Activated CD8-positive, alpha-beta T cell treated with anti-CD3 and anti-CD28 coated beads for 36 hours (primary cell): ENCODE data around the gene ACACB. TPM values are rescaled to one million over a fixed set of nuclear protein-coding genes. Genes with fewer than 3 reads are reported as not detected.
A peak's percentile ranks its signal among the peaks of the same experiment; 100 is the strongest.

Experiments
- ATAC-seq: fragments of 200-7000 bp; cut with Tn5 transposase; one replicate; pipeline ENCODE4 v1.10.0; 2021; ENCODE audit warnings: mild to moderate bottlenecking, moderate library complexity
- CTCF ChIA-PET: fragments of 350-600 bp; sonication (Branson Sonifier 250); formaldehyde crosslinking; loops from one replicate; lab custom pipeline; 2021; ENCODE audit warnings: antibody characterized with exemption; lab: Charles Lee
- POLR2A ChIA-PET: fragments of 350-600 bp; sonication (Branson Sonifier 250); formaldehyde crosslinking; loops from one replicate; lab custom pipeline; 2021; ENCODE audit warnings: antibody characterized with exemption; lab: Charles Lee
- DNase-seq: peaks from one replicate; pipeline ENCODE4 v3.0.0-alpha.2; 2020
- H3K27ac Mint-ChIP-seq: one replicate; pipeline ENCODE4 v1.8.0; 2021; ENCODE audit warnings: mild to moderate bottlenecking, mixed read lengths
- H3K27me3 Mint-ChIP-seq: one replicate; pipeline ENCODE4 v1.8.0; 2021; ENCODE audit warnings: mixed read lengths
- H3K36me3 Mint-ChIP-seq: one replicate; pipeline ENCODE4 v1.8.0; 2021; ENCODE audit warnings: low read depth, mixed read lengths
- H3K4me1 Mint-ChIP-seq: one replicate; pipeline ENCODE4 v1.8.0; 2021; ENCODE audit warnings: low read depth, mixed read lengths
- H3K4me3 Mint-ChIP-seq: one replicate; pipeline ENCODE4 v1.8.0; 2021; ENCODE audit warnings: mild to moderate bottlenecking, moderate library complexity, mixed read lengths
- H3K9me3 Mint-ChIP-seq: one replicate; pipeline ENCODE4 v1.8.0; 2021; ENCODE audit warnings: mixed read lengths
- intact Hi-C: fragments of 100-400 bp; cut with micrococcal nuclease; formaldehyde crosslinking; loops from one replicate; pipeline ENCODE4 v1.10.0; 2022
- total RNA-seq, 2 experiments: library from RNA; stranded (reverse); gene quantifications; one replicate each; pipeline ENCODE4 v1.2.3, GENCODE V29; 2021
- TF ChIP-seq, protein P1 (sequence below): fragments of 200-600 bp; IDR thresholded peaks from one replicate; pipeline ENCODE4 v1.8.0; 2022; ENCODE audit warnings: antibody characterized with exemption, mild to moderate bottlenecking

The ACACB gene
- total RNA-seq, 2 experiments from 2014 or later: 8.7 to 11.2 TPM

DNA sequence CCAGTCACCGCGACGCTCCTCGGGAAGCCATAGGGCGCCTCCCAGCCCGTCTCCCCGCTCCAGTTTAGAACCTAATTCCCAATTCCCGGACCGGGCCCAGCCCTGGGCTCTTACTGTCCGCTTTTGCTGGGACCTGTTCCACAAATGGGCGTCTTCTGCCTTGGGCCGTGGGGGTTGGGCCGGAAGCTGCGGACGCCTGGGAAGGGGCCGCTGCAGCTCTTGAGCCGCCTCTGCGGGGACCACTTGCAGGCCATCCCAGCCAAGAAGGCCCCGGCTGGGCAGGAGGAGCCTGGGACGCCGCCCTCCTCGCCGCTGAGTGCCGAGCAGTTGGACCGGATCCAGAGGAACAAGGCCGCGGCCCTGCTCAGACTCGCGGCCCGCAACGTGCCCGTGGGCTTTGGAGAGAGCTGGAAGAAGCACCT is 18.2 kb upstream of the ACACB start:
- TF ChIP-seq, protein P1, sequence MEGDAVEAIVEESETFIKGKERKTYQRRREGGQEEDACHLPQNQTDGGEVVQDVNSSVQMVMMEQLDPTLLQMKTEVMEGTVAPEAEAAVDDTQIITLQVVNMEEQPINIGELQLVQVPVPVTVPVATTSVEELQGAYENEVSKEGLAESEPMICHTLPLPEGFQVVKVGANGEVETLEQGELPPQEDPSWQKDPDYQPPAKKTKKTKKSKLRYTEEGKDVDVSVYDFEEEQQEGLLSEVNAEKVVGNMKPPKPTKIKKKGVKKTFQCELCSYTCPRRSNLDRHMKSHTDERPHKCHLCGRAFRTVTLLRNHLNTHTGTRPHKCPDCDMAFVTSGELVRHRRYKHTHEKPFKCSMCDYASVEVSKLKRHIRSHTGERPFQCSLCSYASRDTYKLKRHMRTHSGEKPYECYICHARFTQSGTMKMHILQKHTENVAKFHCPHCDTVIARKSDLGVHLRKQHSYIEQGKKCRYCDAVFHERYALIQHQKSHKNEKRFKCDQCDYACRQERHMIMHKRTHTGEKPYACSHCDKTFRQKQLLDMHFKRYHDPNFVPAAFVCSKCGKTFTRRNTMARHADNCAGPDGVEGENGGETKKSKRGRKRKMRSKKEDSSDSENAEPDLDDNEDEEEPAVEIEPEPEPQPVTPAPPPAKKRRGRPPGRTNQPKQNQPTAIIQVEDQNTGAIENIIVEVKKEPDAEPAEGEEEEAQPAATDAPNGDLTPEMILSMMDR: no peak
- no peaks in the 10 kb centered on the region for H3K9me3 Mint-ChIP-seq
- H3K4me1 Mint-ChIP-seq: peaks cover 31% of the 10 kb centered on the region
- H3K27ac Mint-ChIP-seq: peak overlapping the region; percentile 79
- H3K36me3 Mint-ChIP-seq: peaks cover 37% of the 10 kb centered on the region
- peak overlapping the region; percentile 82 for H3K4me3 Mint-ChIP-seq
- POLR2A ChIA-PET: interaction anchor here (0.7 to 1.7 kb wide), 8 partner anchors 10 to 538 kb away, joined by 3 to 5 read pairs (median 4); no protein-coding TSS in a partner anchor
- intact Hi-C loops: loop anchor here (10.0 kb wide), 1 partner anchor 463 kb away; the partner anchor contains the start of gene SELPLG
- DNase-seq (no peak), ATAC-seq (peak; percentile 8)
- no peaks in the 10 kb centered on the region for H3K27me3 Mint-ChIP-seq
- CTCF ChIA-PET: interaction anchor here (0.7 to 3.5 kb wide), 3 partner anchors 10 to 46 kb away, joined by 3 to 30 read pairs (median 4); partner anchors contain the start of gene USP30

DNA sequence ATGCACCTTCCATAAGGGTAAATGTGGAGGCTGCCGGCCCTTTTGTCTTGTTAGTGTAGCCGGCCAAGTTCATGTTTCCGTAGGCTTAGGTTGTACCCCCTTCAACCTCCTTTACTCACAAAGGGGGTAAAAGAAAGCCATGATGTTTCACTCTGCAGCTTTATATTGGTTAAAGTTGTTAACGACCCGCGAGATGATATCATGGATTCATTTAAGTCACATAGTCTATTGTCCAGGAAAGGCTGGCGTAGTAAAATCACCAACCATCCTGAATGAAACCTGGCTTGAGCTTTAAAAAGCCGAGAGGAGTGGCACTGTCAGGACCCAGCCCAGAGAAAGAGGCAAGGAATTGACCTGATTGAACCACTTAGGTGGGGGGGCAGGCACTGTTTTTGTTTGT is 17.7 kb upstream of the ACACB start:
- POLR2A ChIA-PET: interaction anchor here (0.7 to 1.7 kb wide), 8 partner anchors 10 to 538 kb away, joined by 3 to 5 read pairs (median 4); no protein-coding TSS in a partner anchor
- Mint-ChIP-seq H3K4me3 (peak overlapping the region; percentile 82), H3K9me3 (no peaks in the 10 kb centered on the region), H3K27me3 (no peaks in the 10 kb centered on the region), H3K4me1 (peaks cover 27% of the 10 kb centered on the region), H3K36me3 (peaks cover 39% of the 10 kb centered on the region), H3K27ac (peak overlapping the region; percentile 79)
- TF ChIP-seq, protein P1: no peak
- DNase-seq: no peak
- intact Hi-C loops: loop anchor here (10.0 kb wide), 1 partner anchor 464 kb away; the partner anchor contains the start of gene SELPLG
- CTCF ChIA-PET: interaction anchor here (0.7 to 3.5 kb wide), 3 partner anchors 9 to 46 kb away, joined by 3 to 30 read pairs (median 4); partner anchors contain the start of gene USP30
- ATAC-seq: no peak

DNA sequence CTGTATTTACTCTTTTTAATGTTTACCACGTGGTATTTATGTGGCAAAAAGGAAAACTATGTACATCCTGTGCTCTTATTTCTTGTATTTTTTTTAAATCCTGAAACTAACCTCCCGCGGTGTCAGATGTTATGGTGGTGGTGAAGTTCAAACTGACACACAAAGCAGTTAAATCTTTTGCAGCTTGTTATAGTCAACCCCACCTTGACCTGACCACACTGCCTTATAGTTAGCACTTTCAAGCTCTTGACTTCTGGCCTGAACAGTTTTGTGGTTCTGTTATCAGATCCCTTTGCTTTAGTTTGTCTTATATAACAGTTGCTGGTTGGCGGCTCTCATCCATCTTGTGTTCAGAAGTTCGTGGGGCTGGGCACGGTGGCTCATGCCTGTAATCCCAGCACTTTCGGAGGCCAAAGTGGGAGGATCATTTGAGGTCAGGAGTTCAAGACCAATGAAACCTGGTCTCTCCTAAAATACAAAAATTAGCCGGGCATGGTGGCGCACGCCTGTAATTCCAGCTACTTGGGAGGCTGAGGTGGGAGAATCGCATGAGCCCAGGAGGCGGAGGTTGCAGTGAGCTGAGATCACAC is 16.9 kb upstream of the ACACB start:
- Mint-ChIP-seq H3K9me3 (no peaks in the 10 kb centered on the region), H3K27ac (no peak overlapping the region), H3K4me3 (peak overlapping the region; percentile 82), H3K4me1 (peaks cover 22% of the 10 kb centered on the region), H3K27me3 (no peaks in the 10 kb centered on the region), H3K36me3 (peaks cover 43% of the 10 kb centered on the region)
- ChIA-PET CTCF (interaction anchor here (1.7 to 3.5 kb wide), 2 partner anchors 8 to 12 kb away, joined by 4 to 30 read pairs; no protein-coding TSS in a partner anchor), POLR2A (interaction anchor here (1.1 to 1.7 kb wide), 5 partner anchors 9 to 539 kb away, joined by 3 to 5 read pairs (median 4); no protein-coding TSS in a partner anchor)
- ATAC-seq (no peak), DNase-seq (no peak)
- intact Hi-C loops: loop anchor here (10.0 kb wide), 1 partner anchor 465 kb away; the partner anchor contains the start of gene SELPLG
- TF ChIP-seq, protein P1: no peak

DNA sequence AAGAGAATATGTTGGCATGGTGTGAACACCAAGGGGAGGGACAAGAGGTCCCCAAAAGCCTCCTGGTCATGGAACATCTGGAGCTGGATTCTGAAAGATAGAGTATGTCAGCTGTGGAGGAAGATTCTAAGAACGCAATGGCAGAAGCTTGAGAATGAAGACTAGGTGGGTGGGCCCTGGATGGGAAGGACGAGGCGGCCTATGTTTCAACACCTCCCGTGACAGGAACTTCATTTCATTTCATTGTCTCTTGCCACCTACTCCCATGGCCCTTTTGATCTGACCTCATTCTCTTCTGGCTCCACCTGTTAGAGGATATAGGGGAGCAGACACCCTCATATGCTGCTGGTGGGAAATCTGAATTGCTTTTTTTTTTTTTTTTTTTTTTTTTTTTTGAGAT is 15.6 kb upstream of the ACACB start:
- H3K4me3 Mint-ChIP-seq: no peak overlapping the region
- TF ChIP-seq, protein P1: no peak
- DNase-seq: no peak
- no peak overlapping the region for H3K27ac Mint-ChIP-seq
- CTCF ChIA-PET: interaction anchor here (0.8 to 3.5 kb wide), 2 partner anchors 11 to 332 kb away, joined by 3 to 30 read pairs; no protein-coding TSS in a partner anchor
- intact Hi-C loops: no loop called here
- H3K36me3 Mint-ChIP-seq: peaks cover 51% of the 10 kb centered on the region
- no peak for ATAC-seq
- no peaks in the 10 kb centered on the region for H3K9me3 Mint-ChIP-seq
- POLR2A ChIA-PET: interaction anchor here (0.6 to 1.1 kb wide), 5 partner anchors 9 to 47 kb away, joined by 3 to 6 read pairs (median 3); no protein-coding TSS in a partner anchor
- H3K4me1 Mint-ChIP-seq: peaks cover 22% of the 10 kb centered on the region
- no peaks in the 10 kb centered on the region for H3K27me3 Mint-ChIP-seq
